HEK293 (cell line): ENCODE data around the gene TINCR.
A peak's percentile ranks its signal among the peaks of the same experiment; 100 is the strongest.

Source experiments
- CTCF ChIA-PET: fragments of 350-600 bp; formaldehyde crosslinking; extraction: SDS; loops from one replicate; lab custom pipeline; 2021; ENCODE audit warnings: antibody characterized with exemption; lab: Yijun Ruan, JAX
- POLR2A ChIA-PET: fragments of 300-600 bp; formaldehyde crosslinking; extraction: SDS; loops from one replicate; lab custom pipeline; 2020; ENCODE audit warnings: antibody characterized with exemption, inconsistent platforms; lab: Yijun Ruan, JAX
- H3K27ac ChIP-seq: fragments of 200-500 bp; sonication (Bioruptor generic); 2 replicates; pipeline ENCODE4 v1.5.1; 2014; ENCODE audit warnings: low read depth, low read length, control low read depth, inconsistent platforms; ENCODE audit errors: extremely low read depth
- H3K36me3 ChIP-seq, 2 experiments: fragments of 200-500 bp in 1 of 2; sonication (Bioruptor generic) in 1 of 2; 1 replicate in 1 of 2; 2 replicates in 1 of 2; pipeline ENCODE4 v1.5.1; 2014 to 2017; ENCODE audit warnings: inconsistent platforms in 2 of 2, low read length in 2 of 2; ENCODE audit not compliant: control insufficient read depth in 2 of 2, insufficient read depth in 1 of 2
- H3K4me1 ChIP-seq: fragments of 200-500 bp; sonication (Bioruptor generic); 2 replicates; pipeline ENCODE4 v1.5.1; 2014; ENCODE audit warnings: mild to moderate bottlenecking, low read length, inconsistent platforms; ENCODE audit not compliant: control insufficient read depth, insufficient read depth
- H3K4me3 ChIP-seq: 2 replicates; pipeline ENCODE4 v1.5.1; 2011; ENCODE audit warnings: low read depth, mild to moderate bottlenecking, control low read depth, low read length, moderate library complexity
- H3K9me3 ChIP-seq: fragments of 200-500 bp; sonication (Bioruptor generic); 2 replicates; pipeline ENCODE4 v1.5.1; 2014; ENCODE audit warnings: low read depth, low read length, inconsistent platforms; ENCODE audit not compliant: control insufficient read depth, insufficient read depth
- GLI4 ChIP-seq: fragments of 450-650 bp; formaldehyde crosslinking; IDR thresholded peaks from 2 replicates; pipeline ENCODE4 v1.5.1; 2016; ENCODE audit warnings: missing biosample characterization, missing genetic modification characterization
- GLIS1 ChIP-seq: fragments of 450-650 bp; formaldehyde crosslinking; IDR thresholded peaks from 2 replicates; pipeline ENCODE4 v1.5.1; 2016; ENCODE audit warnings: missing biosample characterization, missing genetic modification characterization
- INSM2 ChIP-seq: fragments of 450-650 bp; formaldehyde crosslinking; IDR thresholded peaks from 2 replicates; pipeline ENCODE4 v1.5.1; 2016; ENCODE audit warnings: missing biosample characterization, missing genetic modification characterization
- OVOL3 ChIP-seq: fragments of 450-650 bp; formaldehyde crosslinking; IDR thresholded peaks from 2 replicates; pipeline ENCODE4 v1.5.1; 2016; ENCODE audit warnings: missing biosample characterization, missing genetic modification characterization
- SCRT1 ChIP-seq: fragments of 450-650 bp; formaldehyde crosslinking; IDR thresholded peaks from 2 replicates; pipeline ENCODE4 v1.5.1; 2016; ENCODE audit warnings: missing biosample characterization, missing genetic modification characterization, borderline replicate concordance
- SCRT2 ChIP-seq: fragments of 450-650 bp; formaldehyde crosslinking; IDR thresholded peaks from 2 replicates; pipeline ENCODE4 v1.5.1; 2016; ENCODE audit warnings: missing biosample characterization, missing genetic modification characterization
- ZBTB1 ChIP-seq: fragments of 450-650 bp; formaldehyde crosslinking; IDR thresholded peaks from 2 replicates; pipeline ENCODE4 v1.5.1; 2016; ENCODE audit warnings: missing biosample characterization, missing genetic modification characterization
- ZIC2 ChIP-seq: fragments of 450-650 bp; formaldehyde crosslinking; IDR thresholded peaks from 2 replicates; pipeline ENCODE4 v1.5.1; 2016; ENCODE audit warnings: missing biosample characterization, missing genetic modification characterization
- ZNF121 ChIP-seq: fragments of 450-650 bp; formaldehyde crosslinking; IDR thresholded peaks from 2 replicates; pipeline ENCODE4 v1.5.1; 2016; ENCODE audit warnings: missing biosample characterization, missing genetic modification characterization
- ZNF157 ChIP-seq: fragments of 450-650 bp; formaldehyde crosslinking; IDR thresholded peaks from 2 replicates; pipeline ENCODE4 v1.5.1; 2016; ENCODE audit warnings: missing biosample characterization, missing genetic modification characterization
- ZNF23 ChIP-seq: fragments of 450-650 bp; formaldehyde crosslinking; IDR thresholded peaks from 2 replicates; pipeline ENCODE4 v1.5.1; 2016; ENCODE audit warnings: missing biosample characterization, missing genetic modification characterization, borderline replicate concordance
- ZNF423 ChIP-seq: fragments of 450-650 bp; formaldehyde crosslinking; IDR thresholded peaks from 2 replicates; pipeline ENCODE4 v1.5.1; 2016; ENCODE audit warnings: missing biosample characterization, missing genetic modification characterization
- ZNF449 ChIP-seq: fragments of 450-650 bp; formaldehyde crosslinking; IDR thresholded peaks from 2 replicates; pipeline ENCODE4 v1.5.1; 2017; ENCODE audit warnings: missing biosample characterization, mild to moderate bottlenecking, missing genetic modification characterization, moderate library complexity
- ZNF555 ChIP-seq: fragments of 450-650 bp; formaldehyde crosslinking; conservative IDR thresholded peaks from 2 replicates; pipeline ENCODE4 v1.5.1; 2017; ENCODE audit warnings: missing biosample characterization, mild to moderate bottlenecking, missing genetic modification characterization, inconsistent platforms
- ZNF626 ChIP-seq: fragments of 450-650 bp; sonication (Bioruptor Pico); formaldehyde crosslinking; IDR thresholded peaks from 2 replicates; pipeline ENCODE4 v1.5.1; 2018; ENCODE audit warnings: missing biosample characterization, missing genetic modification characterization, inconsistent platforms
- ZNF639 ChIP-seq: fragments of 450-650 bp; formaldehyde crosslinking; IDR thresholded peaks from 2 replicates; pipeline ENCODE4 v1.5.1; 2016; ENCODE audit warnings: missing biosample characterization, missing genetic modification characterization

Gene TINCR

DNA sequence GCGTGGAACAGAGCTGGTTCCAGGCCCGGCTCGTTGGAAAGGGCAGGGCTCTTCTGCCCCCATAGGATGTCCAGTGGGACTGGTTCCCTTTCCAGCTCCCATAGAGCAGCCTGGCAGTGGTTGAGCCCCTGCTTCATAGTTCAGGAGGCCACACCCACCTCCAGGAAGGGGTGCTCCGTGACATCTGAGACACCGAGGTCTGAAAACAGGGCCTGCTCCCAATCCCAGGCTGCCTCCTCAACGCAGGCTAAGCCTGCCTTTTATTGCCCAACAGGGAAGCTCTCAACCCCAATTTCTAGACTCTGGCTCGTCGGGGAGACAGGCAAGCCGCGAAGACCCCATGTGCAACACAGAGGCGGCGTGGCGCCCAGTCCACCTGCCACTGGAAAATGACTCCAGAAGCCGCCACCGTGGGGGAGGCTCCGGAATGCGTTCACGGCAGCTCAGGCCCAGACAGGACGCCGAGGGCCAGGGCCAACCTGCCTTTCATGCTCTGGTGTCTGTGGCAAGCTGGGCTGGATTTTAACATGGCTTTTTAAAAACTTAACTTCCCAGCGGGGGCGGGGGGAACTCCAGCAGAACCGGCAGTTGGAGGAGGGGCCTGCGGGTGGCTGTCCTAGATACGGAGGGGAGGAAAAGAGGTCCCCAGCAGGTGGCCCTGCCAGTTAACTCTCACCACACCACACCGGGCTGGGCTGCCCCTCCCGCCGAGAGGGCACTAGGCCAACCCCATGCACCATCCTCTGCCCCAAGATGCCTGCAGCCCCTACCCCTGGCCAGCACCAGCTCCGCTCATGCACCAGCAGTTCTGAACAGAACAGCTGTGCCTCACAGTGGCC is 17.9 kb upstream of the TINCR start (continued):
- peak; percentile 71 for TF ChIP-seq ZNF449 (tag by site-specific recombination)

- no peak overlapping the region for H3K4me3 ChIP-seq
- peaks cover 0 to 21% of the 10 kb centered on the region in 2 experiments; a peak in 2 of 3 replicates for H3K36me3 ChIP-seq
- CTCF ChIA-PET: interaction anchor here (0.5 to 2.9 kb wide), 6 partner anchors 13 to 987 kb away, joined by 3 to 20 read pairs (median 4); no protein-coding TSS in a partner anchor
- H3K4me1 ChIP-seq: peaks cover 6% of the 10 kb centered on the region; the same call in 1 of the 2 replicates
- H3K9me3 ChIP-seq: no peaks in the 10 kb centered on the region
- peak overlapping the region; percentile 31; the same call in 1 of the 2 replicates for H3K27ac ChIP-seq
- TF ChIP-seq ZIC2 (tag by site-specific recombination) (peak; percentile 100), ZNF626 (tag by site-specific recombination) (no peak), ZNF157 (tag by site-specific recombination) (no peak), SCRT2 (tag by site-specific recombination) (peak; percentile 84), OVOL3 (no peak), ZNF423 (tag by site-specific recombination) (0 out of 2 replicates have a peak, but pooled peaks have one; percentile 29), GLI4 (tag by site-specific recombination) (no peak), ZNF555 (tag by site-specific recombination) (no peak), GLIS1 (tag by site-specific recombination) (peak; percentile 100), SCRT1 (tag by site-specific recombination) (peak; percentile 33; the same call in 1 of the 2 replicates), ZBTB1 (tag by site-specific recombination) (no peak), ZNF639 (no peak), INSM2 (tag by site-specific recombination) (no peak)
- TF ChIP-seq, all 188 proteins: peak for 5
- POLR2A ChIA-PET: no interaction called here
These were observed 12.4 kb upstream of the TINCR start for GRCh38 chr19:5580161-5580571.

- Histone ChIP-seq H3K36me3 (peaks cover 0 to 20% of the 10 kb centered on the region in 2 experiments; a peak in 2 of 3 replicates), H3K27ac (no peak overlapping the region), H3K9me3 (no peaks in the 10 kb centered on the region), H3K4me3 (no peak overlapping the region), H3K4me1 (peaks cover 6% of the 10 kb centered on the region; the same call in 1 of the 2 replicates)
- ChIA-PET POLR2A (no interaction called here), CTCF (interaction anchor here (0.6 to 2.9 kb wide), 6 partner anchors 13 to 541 kb away, joined by 3 to 20 read pairs (median 4); no protein-coding TSS in a partner anchor)
- TF ChIP-seq ZNF23 (tag by site-specific recombination) (no peak), ZNF121 (tag by site-specific recombination) (peak; percentile 81)
These were observed 11.9 kb upstream of the TINCR start for GRCh38 chr19:5579697-5580096.
